GM18498 (cell line): ENCODE measurements around the gene DDHD1.
"Not testable (repeated sequence)": the region's sequence is repeated elsewhere in the genome, so short reads cannot be mapped to it uniquely, and the experiment has no call there.

Experiments
- ATAC-seq: cut with Tn5 transposase; IDR thresholded peaks from one replicate; pipeline ENCODE4 v1.9.1; 2021; ENCODE audit warnings: mild to moderate bottlenecking, moderate library complexity; ENCODE audit not compliant: unreplicated experiment

DDHD1 gene

DNA sequence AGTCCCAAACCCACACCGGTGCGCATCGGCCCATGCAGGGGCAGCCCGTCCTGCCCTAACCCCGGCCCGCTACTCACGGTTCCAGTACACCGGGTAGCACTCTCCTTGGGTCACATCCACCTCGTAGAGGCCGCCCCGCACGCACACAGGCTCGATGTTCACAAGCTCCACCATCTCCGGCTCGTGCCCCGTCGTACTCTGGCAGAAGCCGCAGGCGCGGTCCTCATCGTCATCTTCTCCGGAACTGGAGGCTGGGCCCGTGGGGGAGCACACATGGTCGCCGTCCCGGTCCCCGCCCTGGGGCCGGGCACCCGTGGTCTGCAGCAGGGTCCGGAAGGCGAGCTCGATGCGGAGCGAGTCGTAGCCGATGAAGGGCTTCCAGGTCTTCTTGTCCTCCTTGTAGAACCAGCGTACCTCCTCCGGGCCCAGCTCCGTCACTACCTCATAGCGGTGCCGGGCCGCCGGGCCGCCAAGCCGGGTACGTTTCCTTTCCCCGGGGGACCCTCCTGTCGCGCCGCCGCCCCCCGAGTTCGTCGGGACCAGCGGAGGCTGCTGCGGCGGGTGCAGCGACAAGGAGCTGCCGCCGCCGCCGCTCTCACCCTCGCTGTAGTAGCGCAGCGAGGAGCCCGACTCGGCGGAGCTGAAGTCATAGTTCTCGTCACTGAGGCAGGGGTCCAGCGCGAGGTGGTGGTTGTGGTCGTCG is 788 bp downstream of the DDHD1 start:
- peak; percentile 23 for ATAC-seq

DNA sequence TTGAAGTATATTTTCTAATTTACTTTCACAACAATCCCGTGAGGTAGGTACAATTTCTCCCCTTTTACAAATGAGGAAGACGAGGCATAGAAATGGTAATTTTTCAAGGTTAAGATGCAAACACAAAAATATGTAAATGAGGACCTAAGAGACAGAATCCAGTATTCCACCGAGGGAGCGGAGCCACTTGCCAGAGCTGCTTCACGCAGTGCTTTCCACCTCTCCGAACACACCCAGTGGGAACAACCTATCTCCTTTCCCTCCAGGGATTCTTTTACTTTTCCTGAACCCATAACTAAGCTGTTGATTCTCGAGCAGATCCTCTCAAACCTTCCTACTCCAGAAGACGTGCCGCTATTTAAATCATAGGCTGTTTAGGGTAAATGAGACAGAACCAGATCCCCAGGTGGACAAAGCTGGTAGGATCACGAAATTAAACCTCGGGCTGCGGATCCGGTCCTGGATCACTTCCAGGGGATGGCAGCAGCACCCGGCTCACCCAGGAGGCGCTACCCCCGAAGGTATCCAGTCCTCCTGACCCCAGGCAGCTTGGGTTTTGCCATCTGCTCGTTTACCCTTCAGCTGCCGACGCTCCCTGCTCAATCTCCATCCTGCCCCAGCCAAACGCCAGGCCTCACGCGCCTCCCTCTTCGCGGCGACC is 1.5 kb downstream of the DDHD1 start:
- ATAC-seq = no peak

GRCh38 chr14:53149668-53150316 is 3.3 kb downstream of the DDHD1 start:
- ATAC-seq = no peak

DNA sequence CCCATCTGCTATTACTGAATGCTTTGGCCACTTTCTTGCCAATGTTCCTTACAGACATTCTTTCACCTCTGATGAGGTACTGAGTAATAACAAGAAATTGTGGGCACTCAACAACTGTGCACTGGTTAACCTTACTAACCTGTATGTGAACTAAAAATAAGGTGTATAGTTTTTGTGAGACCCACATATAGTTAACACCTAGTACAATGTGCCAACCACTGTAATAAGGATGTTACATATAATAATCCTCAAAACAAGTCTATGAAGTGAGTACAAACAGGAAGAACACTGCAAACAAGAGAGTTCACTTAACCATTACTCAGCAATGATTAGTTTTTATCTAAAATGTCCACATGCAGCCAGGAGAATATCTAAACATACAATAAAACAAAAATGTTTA is 4.5 kb downstream of the DDHD1 start:
- ATAC-seq = no peak

DNA sequence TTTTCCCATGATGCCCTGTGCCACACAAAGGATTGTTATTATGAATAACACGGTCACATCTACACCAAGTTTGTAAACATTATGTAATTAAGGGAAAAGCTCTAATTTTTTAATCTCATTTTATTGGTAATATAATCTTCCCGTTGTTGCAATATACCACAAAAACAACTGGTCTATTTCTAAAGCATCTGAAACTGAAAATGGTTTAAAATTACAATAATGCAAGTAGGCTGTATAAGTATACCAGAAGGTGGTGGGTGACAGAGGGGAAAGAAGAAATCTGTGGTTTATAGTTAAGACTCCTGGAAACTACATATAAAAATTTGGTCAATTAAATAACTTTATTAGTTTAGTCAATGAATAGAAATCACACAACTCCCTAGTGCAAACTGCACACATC is 5.2 kb downstream of the DDHD1 start:
- no peak for ATAC-seq

- ATAC-seq = peak; percentile 49
These were observed 5.9 kb downstream of the DDHD1 start for GRCh38 chr14:53147208-53147607.

- ATAC-seq = no peak
These were observed 6.4 kb downstream of the DDHD1 start for GRCh38 chr14:53146739-53147138.

GRCh38 chr14:53144244-53144643 is 8.9 kb downstream of the DDHD1 start:
- peak; percentile 75 for ATAC-seq

- ATAC-seq = no peak
These were observed 12.5 kb downstream of the DDHD1 start for GRCh38 chr14:53140585-53140984.

- no peak for ATAC-seq
These were observed 15.4 kb downstream of the DDHD1 start for GRCh38 chr14:53137568-53138203.

GRCh38 chr14:53130491-53130890 is 22.6 kb downstream of the DDHD1 start:
- ATAC-seq = not testable (repeated sequence)

DNA sequence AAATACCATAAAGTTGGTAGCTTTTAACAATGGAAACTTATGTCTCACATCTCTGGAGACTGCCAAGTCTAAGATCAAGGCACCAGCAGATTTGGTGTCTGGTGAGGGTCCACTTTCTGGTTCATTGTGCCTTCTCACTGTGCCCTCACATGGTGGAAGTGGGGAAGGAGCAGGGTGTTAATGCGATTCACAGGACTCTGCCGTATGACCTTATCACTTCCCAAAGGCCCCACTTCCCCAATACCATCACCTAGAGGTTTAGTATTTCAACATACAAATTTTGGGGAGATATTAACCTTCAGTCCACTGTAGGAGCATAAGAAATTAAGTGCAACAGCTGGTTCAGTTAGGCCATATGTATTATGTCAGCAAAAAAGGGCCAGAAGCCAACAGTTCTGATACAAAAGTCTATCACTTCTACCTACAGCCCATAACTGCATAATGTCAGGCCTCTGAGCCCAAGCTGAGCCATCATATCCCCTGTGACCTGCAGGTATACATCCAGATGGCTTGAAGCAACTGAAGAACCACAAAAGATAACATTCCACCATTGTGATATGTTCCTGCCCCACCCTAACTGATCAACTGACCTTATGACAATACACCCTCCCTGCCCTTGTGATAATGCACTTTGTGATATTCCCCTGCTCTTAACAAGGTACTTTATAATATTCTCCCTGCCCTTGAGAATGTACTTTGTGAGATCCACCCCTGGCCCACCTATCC is 24.7 kb downstream of the DDHD1 start:
- ATAC-seq = no peak

- no peak for ATAC-seq
These were observed 25.3 kb downstream of the DDHD1 start for GRCh38 chr14:53127832-53128231.

GRCh38 chr14:53127151-53127550 is 26.0 kb downstream of the DDHD1 start:
- ATAC-seq = peak; percentile 24

GRCh38 chr14:53126731-53127130 is 26.4 kb downstream of the DDHD1 start:
- peak; percentile 47 for ATAC-seq

- ATAC-seq = no peak
These were observed 28.3 kb downstream of the DDHD1 start for GRCh38 chr14:53124786-53125185.

- not testable (repeated sequence) for ATAC-seq
These were observed 31.7 kb downstream of the DDHD1 start for GRCh38 chr14:53121419-53121818.

DNA sequence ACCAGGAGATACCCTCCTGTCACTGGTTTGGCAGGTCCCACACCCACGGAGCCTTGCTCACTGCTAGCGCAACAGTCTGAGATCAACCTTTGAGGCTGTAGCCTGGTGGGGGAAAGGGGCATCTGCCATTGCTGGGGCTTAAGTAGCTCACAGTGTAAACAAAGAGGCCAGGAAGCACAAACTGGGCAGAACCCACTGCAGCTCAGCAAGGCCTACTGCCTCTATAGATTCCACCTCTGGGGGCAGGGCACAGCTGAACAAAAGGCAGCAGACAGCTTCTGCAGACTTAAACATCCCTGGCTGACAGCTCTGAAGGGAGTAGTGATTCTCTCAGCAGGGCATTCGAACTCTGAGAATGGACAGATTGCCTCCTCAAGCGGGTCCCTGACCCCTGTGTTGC is 35.6 kb downstream of the DDHD1 start:
- not testable (repeated sequence) for ATAC-seq

GRCh38 chr14:53113989-53114388 is 39.1 kb downstream of the DDHD1 start:
- ATAC-seq = no peak

DNA sequence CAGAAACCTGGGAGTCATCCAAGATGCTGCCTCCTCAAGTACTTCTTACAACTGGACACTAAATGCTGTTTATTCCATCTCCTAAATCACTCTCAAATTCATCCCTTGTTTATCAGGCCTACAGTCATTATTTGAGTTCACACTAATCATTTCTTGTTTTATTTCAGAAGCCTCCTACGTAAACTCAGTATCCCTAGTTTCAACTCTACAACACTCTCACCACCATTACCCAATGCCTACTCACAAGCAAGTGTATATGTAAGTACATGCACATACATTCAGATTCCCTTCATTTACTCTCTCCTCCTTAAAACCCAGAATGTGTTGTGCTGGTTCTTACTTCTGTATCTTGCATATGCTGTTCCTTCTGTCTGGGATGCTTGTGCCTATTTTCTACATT is 43.0 kb downstream of the DDHD1 start:
- ATAC-seq = no peak
